ENCODE measurements around the gene ST3GAL5. TPM values are rescaled to one million over a fixed set of nuclear protein-coding genes. Genes with fewer than 3 reads are reported as not detected.

Gene ST3GAL5
- total RNA-seq, 1 donor from 2014 or later = 9.9 TPM

- no peak overlapping the region for H3K4me3 ChIP-seq
- no peak overlapping the region for H3K9ac ChIP-seq
- Mint-ChIP-seq H3K27me3 (ENCODE audit: insufficient read depth, low read depth) (peaks cover 6% of the 10 kb centered on the region), H3K4me3 (no peak overlapping the region), H3K9me3 (no peaks in the 10 kb centered on the region), H3K36me3 (no peaks in the 10 kb centered on the region), H3K4me1 (peaks cover 11% of the 10 kb centered on the region), H3K27ac (no peak overlapping the region)
- no peaks in the 10 kb centered on the region for H3K27me3 ChIP-seq
- H4K20me1 ChIP-seq (ENCODE audit: low read depth) = no peaks in the 10 kb centered on the region
- H2AFZ ChIP-seq (replicated peaks) = no peak overlapping the region
- no peak for DNase-seq (ENCODE audit: low spot score)
- no peaks in the 10 kb centered on the region for H3K4me1 ChIP-seq
- no peak overlapping the region for H3K27ac ChIP-seq
- H3K79me2 ChIP-seq (ENCODE audit: low read depth) = no peaks in the 10 kb centered on the region
- no peaks in the 10 kb centered on the region for H3K9me3 ChIP-seq (ENCODE audit: low read depth)
- H3K4me2 ChIP-seq = no peak overlapping the region
- H3K36me3 ChIP-seq = no peaks in the 10 kb centered on the region
- no peaks in the 10 kb centered on the region for H3F3A ChIP-seq (ENCODE audit: low read depth)
- TF ChIP-seq EZH2phosphoT487 (IDR thresholded peaks at IDR 0.05) = no peak
- TF ChIP-seq EZH2 (IDR thresholded peaks at IDR 0.05) = no peak
- TF ChIP-seq CTCF (IDR thresholded peaks at IDR 0.05) = no peak
Measured at GRCh38 chr2:85915606-85916303, 27.0 kb upstream of the ST3GAL5 start.

- Histone ChIP-seq H3K79me2 (ENCODE audit: low read depth) (no peaks in the 10 kb centered on the region), H4K20me1 (ENCODE audit: low read depth) (no peaks in the 10 kb centered on the region), H3K9me3 (ENCODE audit: low read depth) (no peaks in the 10 kb centered on the region), H2AFZ (replicated peaks) (no peak overlapping the region), H3F3A (ENCODE audit: low read depth) (no peaks in the 10 kb centered on the region), H3K4me1 (no peaks in the 10 kb centered on the region), H3K36me3 (no peaks in the 10 kb centered on the region), H3K27me3 (no peaks in the 10 kb centered on the region), H3K4me3 (no peak overlapping the region), H3K4me2 (no peak overlapping the region), H3K9ac (no peak overlapping the region), H3K27ac (no peak overlapping the region)
- Mint-ChIP-seq H3K27ac (no peak overlapping the region), H3K27me3 (ENCODE audit: insufficient read depth, low read depth) (peaks cover 6% of the 10 kb centered on the region), H3K4me3 (no peak overlapping the region), H3K36me3 (no peaks in the 10 kb centered on the region), H3K9me3 (no peaks in the 10 kb centered on the region), H3K4me1 (peaks cover 11% of the 10 kb centered on the region)
- no peak for DNase-seq (ENCODE audit: low spot score)
- TF ChIP-seq EZH2 (IDR thresholded peaks at IDR 0.05) (no peak), EZH2phosphoT487 (IDR thresholded peaks at IDR 0.05) (no peak), CTCF (IDR thresholded peaks at IDR 0.05) (no peak)
Measured at GRCh38 chr2:85914922-85915321, 26.1 kb upstream of the ST3GAL5 start.

- Histone ChIP-seq H3K9ac (no peak overlapping the region), H3K27me3 (no peaks in the 10 kb centered on the region), H3K4me1 (no peaks in the 10 kb centered on the region), H3F3A (ENCODE audit: low read depth) (no peaks in the 10 kb centered on the region), H3K27ac (no peak overlapping the region), H3K4me3 (no peak overlapping the region), H3K4me2 (no peak overlapping the region), H3K36me3 (no peaks in the 10 kb centered on the region), H3K79me2 (ENCODE audit: low read depth) (no peaks in the 10 kb centered on the region), H3K9me3 (ENCODE audit: low read depth) (no peaks in the 10 kb centered on the region), H4K20me1 (ENCODE audit: low read depth) (no peaks in the 10 kb centered on the region), H2AFZ (replicated peaks) (no peak overlapping the region)
- Mint-ChIP-seq H3K27ac (no peak overlapping the region), H3K4me1 (peaks cover 11% of the 10 kb centered on the region), H3K9me3 (no peaks in the 10 kb centered on the region), H3K4me3 (no peak overlapping the region), H3K36me3 (no peaks in the 10 kb centered on the region), H3K27me3 (ENCODE audit: insufficient read depth, low read depth) (peaks cover 6% of the 10 kb centered on the region)
- no peak for TF ChIP-seq EZH2 (IDR thresholded peaks at IDR 0.05)
- TF ChIP-seq CTCF (IDR thresholded peaks at IDR 0.05) = no peak
- no peak for TF ChIP-seq EZH2phosphoT487 (IDR thresholded peaks at IDR 0.05)
- no peak for DNase-seq (ENCODE audit: low spot score)
Measured at GRCh38 chr2:85913884-85914881, 25.4 kb upstream of the ST3GAL5 start.

Measured in neural progenitor cell (in vitro differentiated cells).